ENCODE measurements around the gene OPTC.

The OPTC gene

GRCh38 chr1:203556047-203556851, 62.3 kb downstream of the OPTC start:
- Histone ChIP-seq H3K4me1 (ENCODE audit: low read length) (no peaks in the 10 kb centered on the region), H3K4me3 (ENCODE audit: low read length) (no peak overlapping the region), H4K20me1 (ENCODE audit: insufficient read depth, low read length) (no peaks in the 10 kb centered on the region), H3K9ac (ENCODE audit: low read length) (no peak overlapping the region), H2AFZ (ENCODE audit: low read length) (no peak overlapping the region), H3K79me2 (ENCODE audit: low read length) (no peaks in the 10 kb centered on the region), H3F3A (ENCODE audit: insufficient read depth, low read length) (no peaks in the 10 kb centered on the region), H3K4me2 (ENCODE audit: low read depth, low read length) (no peak overlapping the region), H3K27me3 (replicated peaks; ENCODE audit: insufficient read depth, low read length) (no peaks in the 10 kb centered on the region), H3K27ac (ENCODE audit: low read length) (no peak overlapping the region), H3K36me3 (replicated peaks; ENCODE audit: insufficient read depth, low read length) (no peaks in the 10 kb centered on the region), H3K9me2 (replicated peaks; ENCODE audit: insufficient read depth, low read length) (no peaks in the 10 kb centered on the region), H3K9me3 (replicated peaks; ENCODE audit: insufficient read depth, low read length) (no peaks in the 10 kb centered on the region)
- no peak for DNase-seq
- TF ChIP-seq, protein P1, sequence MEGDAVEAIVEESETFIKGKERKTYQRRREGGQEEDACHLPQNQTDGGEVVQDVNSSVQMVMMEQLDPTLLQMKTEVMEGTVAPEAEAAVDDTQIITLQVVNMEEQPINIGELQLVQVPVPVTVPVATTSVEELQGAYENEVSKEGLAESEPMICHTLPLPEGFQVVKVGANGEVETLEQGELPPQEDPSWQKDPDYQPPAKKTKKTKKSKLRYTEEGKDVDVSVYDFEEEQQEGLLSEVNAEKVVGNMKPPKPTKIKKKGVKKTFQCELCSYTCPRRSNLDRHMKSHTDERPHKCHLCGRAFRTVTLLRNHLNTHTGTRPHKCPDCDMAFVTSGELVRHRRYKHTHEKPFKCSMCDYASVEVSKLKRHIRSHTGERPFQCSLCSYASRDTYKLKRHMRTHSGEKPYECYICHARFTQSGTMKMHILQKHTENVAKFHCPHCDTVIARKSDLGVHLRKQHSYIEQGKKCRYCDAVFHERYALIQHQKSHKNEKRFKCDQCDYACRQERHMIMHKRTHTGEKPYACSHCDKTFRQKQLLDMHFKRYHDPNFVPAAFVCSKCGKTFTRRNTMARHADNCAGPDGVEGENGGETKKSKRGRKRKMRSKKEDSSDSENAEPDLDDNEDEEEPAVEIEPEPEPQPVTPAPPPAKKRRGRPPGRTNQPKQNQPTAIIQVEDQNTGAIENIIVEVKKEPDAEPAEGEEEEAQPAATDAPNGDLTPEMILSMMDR (IDR thresholded peaks at IDR 0.05; ENCODE audit: low read length), result no peak
- no peak for TF ChIP-seq EZH2phosphoT487 (IDR thresholded peaks at IDR 0.05; ENCODE audit: low read length)
- TF ChIP-seq EZH2 (optimal IDR thresholded peaks at IDR 0.05; ENCODE audit: low read depth, low read length), result no peak

GRCh38 chr1:203557390-203557789, 63.4 kb downstream of the OPTC start:
- TF ChIP-seq EZH2phosphoT487 (IDR thresholded peaks at IDR 0.05; ENCODE audit: low read length) (no peak), EZH2 (optimal IDR thresholded peaks at IDR 0.05; ENCODE audit: low read depth, low read length) (no peak)
- TF ChIP-seq, protein P1 (IDR thresholded peaks at IDR 0.05; ENCODE audit: low read length), result no peak
- Histone ChIP-seq H2AFZ (ENCODE audit: low read length) (no peak overlapping the region), H4K20me1 (ENCODE audit: insufficient read depth, low read length) (no peaks in the 10 kb centered on the region), H3K9me3 (replicated peaks; ENCODE audit: insufficient read depth, low read length) (no peaks in the 10 kb centered on the region), H3K27ac (ENCODE audit: low read length) (no peak overlapping the region), H3K4me2 (ENCODE audit: low read depth, low read length) (no peak overlapping the region), H3K27me3 (replicated peaks; ENCODE audit: insufficient read depth, low read length) (no peaks in the 10 kb centered on the region), H3K36me3 (replicated peaks; ENCODE audit: insufficient read depth, low read length) (no peaks in the 10 kb centered on the region), H3K4me1 (ENCODE audit: low read length) (no peaks in the 10 kb centered on the region), H3K4me3 (ENCODE audit: low read length) (no peak overlapping the region), H3F3A (ENCODE audit: insufficient read depth, low read length) (no peaks in the 10 kb centered on the region), H3K9ac (ENCODE audit: low read length) (no peak overlapping the region), H3K9me2 (replicated peaks; ENCODE audit: insufficient read depth, low read length) (no peaks in the 10 kb centered on the region), H3K79me2 (ENCODE audit: low read length) (no peaks in the 10 kb centered on the region)
- no peak for DNase-seq

DNA sequence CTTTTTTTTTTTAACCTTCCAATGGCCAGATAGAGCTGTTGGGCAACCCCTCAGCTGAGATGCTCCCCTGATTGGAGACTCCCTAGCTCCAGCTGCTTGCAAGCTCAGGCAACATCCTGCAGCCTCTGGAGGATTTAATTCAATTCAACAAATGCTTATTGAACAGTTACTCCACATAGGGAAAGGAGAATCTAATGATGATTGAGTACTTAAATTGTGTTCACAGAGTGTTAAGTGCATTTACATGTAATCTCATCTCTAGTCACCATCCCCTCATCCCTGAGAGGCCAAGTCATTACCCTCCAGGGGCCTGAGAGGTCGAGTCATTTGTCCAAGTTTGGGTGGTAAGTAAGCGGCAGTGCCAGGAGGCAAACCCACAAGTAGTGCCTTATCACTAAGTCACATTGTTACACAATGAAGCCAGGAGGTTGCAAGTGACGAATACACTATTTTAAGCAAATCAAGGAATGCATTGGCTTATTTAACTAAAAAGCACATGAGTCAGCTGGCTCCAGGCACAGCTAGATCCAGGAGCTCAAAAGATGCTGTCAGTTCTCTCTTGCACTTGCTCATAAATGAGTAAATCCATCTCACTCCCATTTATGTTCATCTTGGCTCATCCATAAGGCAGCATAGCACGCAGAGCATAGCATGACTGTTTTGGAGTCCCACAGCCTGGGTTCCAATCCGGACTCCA, 64.3 kb downstream of the OPTC start:
- Histone ChIP-seq H3K79me2 (ENCODE audit: low read length) (no peaks in the 10 kb centered on the region), H3K4me2 (ENCODE audit: low read depth, low read length) (no peak overlapping the region), H3K9me3 (replicated peaks; ENCODE audit: insufficient read depth, low read length) (no peaks in the 10 kb centered on the region), H3K4me3 (ENCODE audit: low read length) (no peak overlapping the region), H3F3A (ENCODE audit: insufficient read depth, low read length) (no peaks in the 10 kb centered on the region), H3K9ac (ENCODE audit: low read length) (no peak overlapping the region), H3K27me3 (replicated peaks; ENCODE audit: insufficient read depth, low read length) (no peaks in the 10 kb centered on the region), H3K27ac (ENCODE audit: low read length) (no peak overlapping the region), H2AFZ (ENCODE audit: low read length) (no peak overlapping the region), H3K4me1 (ENCODE audit: low read length) (no peaks in the 10 kb centered on the region), H3K36me3 (replicated peaks; ENCODE audit: insufficient read depth, low read length) (no peaks in the 10 kb centered on the region), H4K20me1 (ENCODE audit: insufficient read depth, low read length) (no peaks in the 10 kb centered on the region), H3K9me2 (replicated peaks; ENCODE audit: insufficient read depth, low read length) (no peaks in the 10 kb centered on the region)
- TF ChIP-seq, protein P1 (IDR thresholded peaks at IDR 0.05; ENCODE audit: low read length), result no peak
- TF ChIP-seq EZH2 (optimal IDR thresholded peaks at IDR 0.05; ENCODE audit: low read depth, low read length), result no peak
- no peak for TF ChIP-seq EZH2phosphoT487 (IDR thresholded peaks at IDR 0.05; ENCODE audit: low read length)
- DNase-seq, result no peak
